Loucy (cell line): ENCODE measurements around the gene CDC34.

Experiments
- H2AFZ ChIP-seq: fragments of 200-600 bp; sonication (generic); 2 replicates; pipeline ENCODE4 v1.6.0; 2016; ENCODE audit warnings: antibody characterized with exemption, mild to moderate bottlenecking, low read length, moderate library complexity
- H3F3A ChIP-seq: fragments of 200-600 bp; 2 replicates; pipeline ENCODE4 v1.6.0; 2016; ENCODE audit warnings: antibody characterized with exemption, low read depth, mild to moderate bottlenecking
- H3K27me3 ChIP-seq: fragments of 200-600 bp; sonication (generic); 2 replicates; pipeline ENCODE4 v1.6.1; 2014; ENCODE audit warnings: low read length, mild to moderate bottlenecking; ENCODE audit not compliant: insufficient read depth, poor library complexity, severe bottlenecking
- H3K36me3 ChIP-seq: fragments of 200-600 bp; sonication (generic); 2 replicates; pipeline ENCODE4 v1.6.1; 2016; ENCODE audit warnings: low read length; ENCODE audit not compliant: insufficient read depth
- H3K4me1 ChIP-seq: fragments of 200-600 bp; sonication (generic); 2 replicates; pipeline ENCODE4 v1.5.1; 2014; ENCODE audit warnings: low read length, mild to moderate bottlenecking; ENCODE audit not compliant: insufficient read depth, poor library complexity, severe bottlenecking
- H3K4me2 ChIP-seq: fragments of 200-600 bp; sonication (generic); 2 replicates; pipeline ENCODE4 v1.6.0; 2014; ENCODE audit warnings: antibody characterized with exemption, low read length, low read depth, mild to moderate bottlenecking; ENCODE audit not compliant: poor library complexity, severe bottlenecking
- H3K4me3 ChIP-seq: fragments of 200-600 bp; sonication (generic); 2 replicates; pipeline ENCODE4 v1.5.1; 2014; ENCODE audit warnings: low read length, mild to moderate bottlenecking, mixed read lengths; ENCODE audit not compliant: poor library complexity, severe bottlenecking
- H3K79me2 ChIP-seq: fragments of 200-600 bp; sonication (generic); 2 replicates; pipeline ENCODE4 v1.6.1; 2014; ENCODE audit warnings: low read length; ENCODE audit not compliant: insufficient read depth
- H3K9ac ChIP-seq: fragments of 200-600 bp; sonication (generic); 2 replicates; pipeline ENCODE4 v1.6.0; 2014; ENCODE audit warnings: mild to moderate bottlenecking, low read depth, low read length, moderate library complexity; ENCODE audit not compliant: poor library complexity, severe bottlenecking
- H3K9me2 ChIP-seq: fragments of 200-600 bp; sonication (generic); replicated peaks from 2 replicates; pipeline ENCODE4 v1.6.1; 2016; ENCODE audit warnings: low read depth, low read length, mixed read lengths
- H3K9me3 ChIP-seq: fragments of 200-600 bp; sonication (generic); 2 replicates; pipeline ENCODE4 v1.6.1; 2014; ENCODE audit warnings: mild to moderate bottlenecking, antibody characterized with exemption, low read length, low read depth; ENCODE audit not compliant: insufficient read depth
- H4K20me1 ChIP-seq: fragments of 200-600 bp; sonication (generic); 2 replicates; pipeline ENCODE4 v1.6.0; 2014; ENCODE audit warnings: antibody characterized with exemption, low read length, mild to moderate bottlenecking; ENCODE audit not compliant: insufficient read depth, poor library complexity, severe bottlenecking
- EZH2phosphoT487 ChIP-seq: fragments of 200-600 bp; IDR thresholded peaks from 2 replicates; pipeline ENCODE4 v1.6.1; 2018; ENCODE audit warnings: antibody characterized with exemption, mild to moderate bottlenecking, moderate library complexity, borderline replicate concordance
- TF ChIP-seq, protein P1 (sequence below): fragments of 200-600 bp; sonication (generic); conservative IDR thresholded peaks from 2 replicates; pipeline ENCODE4 v1.5.1; 2014; ENCODE audit warnings: mild to moderate bottlenecking, antibody characterized with exemption, low read length

Gene CDC34

DNA sequence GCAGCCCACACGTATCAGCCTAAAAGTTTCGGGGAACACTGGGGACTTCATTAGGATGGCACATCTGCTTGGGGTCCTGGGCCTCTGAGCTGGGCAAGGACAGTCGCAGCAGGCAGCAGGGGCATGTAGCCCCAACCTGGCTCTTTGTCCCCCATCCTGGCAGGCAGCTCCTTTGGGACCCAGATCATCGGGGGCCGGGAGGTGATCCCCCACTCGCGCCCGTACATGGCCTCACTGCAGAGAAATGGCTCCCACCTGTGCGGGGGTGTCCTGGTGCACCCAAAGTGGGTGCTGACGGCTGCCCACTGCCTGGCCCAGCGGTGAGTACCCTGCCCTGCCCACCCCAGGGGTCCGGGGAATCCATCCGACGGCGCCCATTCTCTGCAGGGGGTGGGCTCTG, 15.6 kb downstream of the CDC34 start:
- Histone ChIP-seq H3K9me2 (no peaks in the 10 kb centered on the region), H2AFZ (no peak overlapping the region), H3K4me2 (no peak overlapping the region)

DNA sequence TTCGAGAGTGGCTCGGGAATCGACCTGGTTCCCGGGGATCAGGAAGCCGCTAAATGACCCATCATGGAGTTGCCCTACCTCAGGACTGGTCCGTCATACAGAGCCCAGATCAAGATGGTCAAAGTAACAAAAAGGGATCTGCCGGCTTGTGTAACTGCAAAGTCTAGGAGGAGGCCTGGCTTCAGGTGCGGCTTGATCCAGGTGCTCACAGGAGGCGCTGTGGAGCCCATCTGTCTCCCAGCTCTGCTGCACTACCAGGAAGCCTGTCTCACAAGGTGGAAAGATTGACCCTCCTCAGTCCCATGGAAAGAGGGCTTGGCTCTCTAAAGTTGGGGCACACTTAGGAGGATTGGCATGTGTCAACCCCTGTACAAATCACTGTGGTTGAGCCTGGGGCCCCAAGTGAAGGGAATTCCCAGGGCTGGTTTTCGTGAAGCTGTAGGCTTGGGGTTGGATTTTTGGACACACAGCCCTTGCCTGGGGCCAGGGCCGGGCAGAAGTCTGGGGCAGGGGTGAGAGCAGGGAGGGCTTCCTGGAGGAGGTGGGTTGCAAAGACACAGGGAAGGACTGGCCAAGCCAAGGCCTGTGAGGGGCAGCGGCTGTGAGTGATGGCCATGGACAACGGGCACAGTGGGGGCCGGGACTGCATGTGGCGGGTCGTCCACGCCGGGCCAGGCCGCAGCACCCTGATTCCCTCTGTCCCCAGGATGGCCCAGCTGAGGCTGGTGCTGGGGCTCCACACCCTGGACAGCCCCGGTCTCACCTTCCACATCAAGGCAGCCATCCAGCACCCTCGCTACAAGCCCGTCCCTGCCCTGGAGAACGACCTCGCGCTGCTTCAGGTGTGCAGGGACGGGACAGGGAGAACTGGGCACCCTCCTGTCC, 16.5 kb downstream of the CDC34 start:
- TF ChIP-seq EZH2phosphoT487 = no peak
- TF ChIP-seq, protein P1, sequence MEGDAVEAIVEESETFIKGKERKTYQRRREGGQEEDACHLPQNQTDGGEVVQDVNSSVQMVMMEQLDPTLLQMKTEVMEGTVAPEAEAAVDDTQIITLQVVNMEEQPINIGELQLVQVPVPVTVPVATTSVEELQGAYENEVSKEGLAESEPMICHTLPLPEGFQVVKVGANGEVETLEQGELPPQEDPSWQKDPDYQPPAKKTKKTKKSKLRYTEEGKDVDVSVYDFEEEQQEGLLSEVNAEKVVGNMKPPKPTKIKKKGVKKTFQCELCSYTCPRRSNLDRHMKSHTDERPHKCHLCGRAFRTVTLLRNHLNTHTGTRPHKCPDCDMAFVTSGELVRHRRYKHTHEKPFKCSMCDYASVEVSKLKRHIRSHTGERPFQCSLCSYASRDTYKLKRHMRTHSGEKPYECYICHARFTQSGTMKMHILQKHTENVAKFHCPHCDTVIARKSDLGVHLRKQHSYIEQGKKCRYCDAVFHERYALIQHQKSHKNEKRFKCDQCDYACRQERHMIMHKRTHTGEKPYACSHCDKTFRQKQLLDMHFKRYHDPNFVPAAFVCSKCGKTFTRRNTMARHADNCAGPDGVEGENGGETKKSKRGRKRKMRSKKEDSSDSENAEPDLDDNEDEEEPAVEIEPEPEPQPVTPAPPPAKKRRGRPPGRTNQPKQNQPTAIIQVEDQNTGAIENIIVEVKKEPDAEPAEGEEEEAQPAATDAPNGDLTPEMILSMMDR = no peak
- Histone ChIP-seq H2AFZ (no peak overlapping the region), H3K4me1 (no peaks in the 10 kb centered on the region), H3F3A (no peaks in the 10 kb centered on the region), H3K36me3 (no peaks in the 10 kb centered on the region), H3K9ac (no peak overlapping the region), H3K27me3 (no peaks in the 10 kb centered on the region), H3K9me3 (no peaks in the 10 kb centered on the region), H3K4me2 (no peak overlapping the region), H4K20me1 (no peaks in the 10 kb centered on the region), H3K4me3 (no peak overlapping the region), H3K79me2 (no peaks in the 10 kb centered on the region), H3K9me2 (no peaks in the 10 kb centered on the region)

More for the DNA sequence above, 15.6 kb downstream of the CDC34 start:
- no peak overlapping the region for H3K9ac ChIP-seq
- H3K4me1 ChIP-seq = no peaks in the 10 kb centered on the region
- no peak overlapping the region for H3K4me3 ChIP-seq
- H3K27me3 ChIP-seq = no peaks in the 10 kb centered on the region
- peaks cover 7% of the 10 kb centered on the region; the same call in 1 of the 2 replicates for H3K36me3 ChIP-seq
- H3K9me3 ChIP-seq = no peaks in the 10 kb centered on the region
- no peaks in the 10 kb centered on the region for H3F3A ChIP-seq
- TF ChIP-seq, protein P1 = no peak
- TF ChIP-seq EZH2phosphoT487 = no peak
- H3K79me2 ChIP-seq = no peaks in the 10 kb centered on the region
- H4K20me1 ChIP-seq = no peaks in the 10 kb centered on the region

- Histone ChIP-seq H3K27me3 (no peaks in the 10 kb centered on the region), H3F3A (no peaks in the 10 kb centered on the region), H4K20me1 (no peaks in the 10 kb centered on the region), H2AFZ (no peak overlapping the region), H3K9me2 (no peaks in the 10 kb centered on the region), H3K9me3 (no peaks in the 10 kb centered on the region), H3K4me1 (no peaks in the 10 kb centered on the region), H3K36me3 (no peaks in the 10 kb centered on the region), H3K4me2 (no peak overlapping the region), H3K4me3 (no peak overlapping the region), H3K79me2 (no peaks in the 10 kb centered on the region), H3K9ac (no peak overlapping the region)
- TF ChIP-seq, protein P1 = no peak
- TF ChIP-seq EZH2phosphoT487 = no peak
Observed at GRCh38 chr19:548886-549830, 17.6 kb downstream of the CDC34 start.
